ENCODE results near the gene CATSPERB. TPM values are rescaled to one million over a fixed set of nuclear protein-coding genes. Genes with fewer than 3 reads are reported as not detected.
"Not testable (repeated sequence)": the region's sequence is repeated elsewhere in the genome, so short reads cannot be mapped to it uniquely, and the experiment has no call there.

The CATSPERB gene
- total RNA-seq, 1 donor from 2014 or later: 0.60 TPM

- not testable (repeated sequence) for DNase-seq (ENCODE audit: low read depth)
Measured at GRCh38 chr14:91667101-91667500, 64.8 kb downstream of the CATSPERB start.

- no peak for DNase-seq (ENCODE audit: low read depth)
Measured at GRCh38 chr14:91660790-91661189, 71.1 kb downstream of the CATSPERB start.

GRCh38 chr14:91654836-91655235 is 77.0 kb downstream of the CATSPERB start:
- peak; percentile 36 for DNase-seq (ENCODE audit: low read depth)

- no peak for DNase-seq (ENCODE audit: low read depth)
Measured at GRCh38 chr14:91653451-91653850, 78.4 kb downstream of the CATSPERB start.

GRCh38 chr14:91649930-91650329 is 82.0 kb downstream of the CATSPERB start:
- peak; percentile 55 for DNase-seq (ENCODE audit: low read depth)

- DNase-seq (ENCODE audit: low read depth): no peak
Measured at GRCh38 chr14:91647856-91648255, 84.0 kb downstream of the CATSPERB start.

GRCh38 chr14:91636604-91637003 is 95.3 kb downstream of the CATSPERB start:
- DNase-seq (ENCODE audit: low read depth): peak; percentile 63

GRCh38 chr14:91624757-91625156 is 107.1 kb downstream of the CATSPERB start:
- DNase-seq (ENCODE audit: low read depth): no peak

GRCh38 chr14:91614187-91614586 is 117.7 kb downstream of the CATSPERB start:
- DNase-seq (ENCODE audit: low read depth): peak; percentile 25

GRCh38 chr14:91613459-91614112 is 118.3 kb downstream of the CATSPERB start:
- no peak for DNase-seq (ENCODE audit: low read depth)

- DNase-seq (ENCODE audit: low read depth): no peak
Measured at GRCh38 chr14:91611528-91611927, 120.4 kb downstream of the CATSPERB start.

GRCh38 chr14:91609161-91609560 is 122.7 kb downstream of the CATSPERB start:
- DNase-seq (ENCODE audit: low read depth): no peak

GRCh38 chr14:91607322-91608047 is 124.4 kb downstream of the CATSPERB start:
- DNase-seq (ENCODE audit: low read depth): no peak

GRCh38 chr14:91606851-91607250 is 125.0 kb downstream of the CATSPERB start:
- peak; percentile 44 for DNase-seq (ENCODE audit: low read depth)

- DNase-seq (ENCODE audit: low read depth): not testable (repeated sequence)
Measured at GRCh38 chr14:91604611-91605010, 127.3 kb downstream of the CATSPERB start.

GRCh38 chr14:91599994-91600393 is 131.9 kb downstream of the CATSPERB start:
- no peak for DNase-seq (ENCODE audit: low read depth)

- DNase-seq (ENCODE audit: low read depth): no peak
Measured at GRCh38 chr14:91595736-91596135, 136.2 kb downstream of the CATSPERB start.

- DNase-seq (ENCODE audit: low read depth): not testable (repeated sequence)
Measured at GRCh38 chr14:91593957-91594356, 137.9 kb downstream of the CATSPERB start.

GRCh38 chr14:91586410-91586809 is 145.5 kb downstream of the CATSPERB start:
- DNase-seq (ENCODE audit: low read depth): no peak

GRCh38 chr14:91585856-91586255 is 146.0 kb downstream of the CATSPERB start:
- no peak for DNase-seq (ENCODE audit: low read depth)

GRCh38 chr14:91582761-91583160 is 149.1 kb downstream of the CATSPERB start:
- no peak for DNase-seq (ENCODE audit: low read depth)

- no peak for DNase-seq (ENCODE audit: low read depth)
Measured at GRCh38 chr14:91580876-91581577, 150.9 kb downstream of the CATSPERB start.
